H1 (cell line): ENCODE data around the gene OR11A1.

Experiments
- CTCF ChIP-seq, 3 experiments: IDR thresholded peaks; 1 replicate in 2 of 3; 2 replicates in 1 of 3; pipeline versions ENCODE4 v1.5.1 to v1.6.1; 2011; ENCODE audit warnings: low read length in 3 of 3, mild to moderate bottlenecking in 3 of 3, inconsistent platforms in 2 of 3, low read depth in 1 of 3, moderate library complexity in 1 of 3; ENCODE audit not compliant: insufficient read depth in 1 of 3; ENCODE audit errors: control extremely low read depth in 1 of 3
- EGR1 ChIP-seq: IDR thresholded peaks from 2 replicates; pipeline ENCODE4 v1.6.1; 2011; ENCODE audit warnings: low read depth, low read length, borderline replicate concordance
- EP300 ChIP-seq, 2 experiments: IDR thresholded peaks; 1 replicate in 1 of 2; 2 replicates in 1 of 2; pipeline ENCODE4 v1.6.1; 2011 to 2012; ENCODE audit warnings: low read depth in 2 of 2, low read length in 2 of 2, mild to moderate bottlenecking in 2 of 2, borderline replicate concordance in 1 of 2, inconsistent platforms in 1 of 2, moderate library complexity in 1 of 2
- EZH2 ChIP-seq: fragments of 200-600 bp; sonication (generic); IDR thresholded peaks from 2 replicates; pipeline ENCODE4 v1.7.1; 2012; ENCODE audit warnings: low read depth, mild to moderate bottlenecking, moderate library complexity, low read length, inconsistent platforms; ENCODE audit not compliant: severe bottlenecking
- MAX ChIP-seq: IDR thresholded peaks from 2 replicates; pipeline ENCODE4 v1.6.1; 2012; ENCODE audit warnings: inconsistent platforms
- NRF1 ChIP-seq: IDR thresholded peaks from 2 replicates; pipeline ENCODE4 v1.6.1; 2011; ENCODE audit warnings: mild to moderate bottlenecking, low read depth, low read length, improper control_type of control experiment
- POLR2A ChIP-seq, 2 experiments: IDR thresholded peaks; 1 replicate in 1 of 2; 2 replicates in 1 of 2; pipeline ENCODE4 v1.6.1; 2011; ENCODE audit warnings: low read depth in 2 of 2, low read length in 2 of 2, mild to moderate bottlenecking in 2 of 2; ENCODE audit errors: control extremely low read depth in 1 of 2
- POLR2AphosphoS5 ChIP-seq: IDR thresholded peaks from 2 replicates; pipeline ENCODE4 v1.6.1; 2011; ENCODE audit warnings: low read depth, low read length
- SIN3A ChIP-seq, 2 experiments: IDR thresholded peaks in 1 of 2; conservative IDR thresholded peaks in 1 of 2; 2 replicates each; pipeline ENCODE4 v1.6.1; 2011 to 2012; ENCODE audit warnings: low read length in 2 of 2, improper control_type of control experiment in 1 of 2, low read depth in 1 of 2, mild to moderate bottlenecking in 1 of 2
- SP2 ChIP-seq: IDR thresholded peaks from 2 replicates; pipeline ENCODE4 v1.6.1; 2012; ENCODE audit warnings: mild to moderate bottlenecking, low read length, inconsistent platforms

- TF ChIP-seq CTCF (IDR thresholded peaks at IDR 0.05; ENCODE audit: control extremely low read depth in 1 of 3, insufficient read depth in 1 of 3, low read depth in 1 of 3, low read length in 3 of 3) (no peak), EZH2 (no peak), POLR2AphosphoS5 (no peak), EP300 (IDR thresholded peaks at IDR 0.05; ENCODE audit: borderline replicate concordance in 1 of 2, low read depth in 2 of 2, low read length in 2 of 2) (no peak), POLR2A (IDR thresholded peaks at IDR 0.05; ENCODE audit: control extremely low read depth in 1 of 2, low read depth in 2 of 2, low read length in 2 of 2) (no peak), SIN3A (conservative IDR thresholded peaks at IDR 0.05 in 1 of 2, IDR thresholded peaks at IDR 0.05 in 1 of 2; ENCODE audit: low read depth in 1 of 2, low read length in 2 of 2) (no peak), MAX (no peak), SP2 (no peak), EGR1 (no peak), NRF1 (no peak)
Measured at GRCh38 chr6:29465279-29465678, 8.4 kb upstream of the OR11A1 start.
